HG02870 (cell line): Measurements from ENCODE around the gene FBXW10.
"Not testable (repeated sequence)": the region's sequence is repeated elsewhere in the genome, so short reads cannot be mapped to it uniquely, and the experiment has no call there.

Source experiments
- ATAC-seq: cut with Tn5 transposase; IDR thresholded peaks from one replicate; pipeline ENCODE4 v1.9.1; 2021; ENCODE audit warnings: mild to moderate bottlenecking, moderate library complexity; ENCODE audit not compliant: unreplicated experiment

The FBXW10 gene

DNA sequence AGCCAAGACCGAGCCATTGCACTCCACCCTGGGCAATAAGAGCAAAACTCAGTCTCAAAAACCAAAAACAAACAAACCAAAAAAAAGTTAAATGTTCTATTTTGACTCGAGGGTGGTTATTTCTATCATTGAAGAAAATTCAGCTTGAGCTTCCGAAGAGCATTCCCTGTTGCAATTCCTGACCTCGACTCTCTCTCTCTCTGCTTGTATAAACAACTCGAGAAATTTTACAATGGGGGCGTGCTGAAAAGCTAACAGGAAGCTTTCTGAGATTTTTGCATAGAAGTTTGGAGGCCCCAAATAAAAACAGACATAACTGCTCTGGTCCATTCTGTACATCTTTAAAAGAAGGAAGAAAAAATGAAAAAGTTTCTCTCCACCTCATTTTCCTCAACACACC lies 3.6 kb downstream of the FBXW10 start:
- ATAC-seq: not testable (repeated sequence)

DNA sequence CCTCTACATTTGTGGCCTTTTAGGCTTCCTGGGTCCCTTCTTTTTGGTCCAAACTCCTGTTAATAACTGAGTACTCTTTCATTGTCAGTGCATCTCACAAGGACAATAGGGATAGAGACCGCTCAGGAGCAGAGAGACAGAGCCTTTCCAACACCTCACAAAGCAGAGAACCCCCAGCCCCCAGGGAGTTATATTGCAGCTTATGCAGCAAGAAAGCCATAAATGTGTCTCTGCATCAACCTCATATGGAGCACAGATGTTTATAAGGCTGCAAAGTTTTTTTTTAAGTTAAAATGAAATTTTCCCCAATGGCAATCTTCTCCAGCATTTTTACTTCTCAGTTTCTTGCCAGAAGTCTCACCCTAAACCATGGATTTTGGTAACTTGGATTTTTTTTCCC lies 6.4 kb downstream of the FBXW10 start:
- ATAC-seq: not testable (repeated sequence)

GRCh38 chr17:18753829-18754409 lies 10.1 kb downstream of the FBXW10 start:
- not testable (repeated sequence) for ATAC-seq

GRCh38 chr17:18755969-18756368 lies 12.1 kb downstream of the FBXW10 start:
- not testable (repeated sequence) for ATAC-seq

- ATAC-seq: not testable (repeated sequence)
These were observed 13.7 kb downstream of the FBXW10 start for GRCh38 chr17:18757368-18758044.

DNA sequence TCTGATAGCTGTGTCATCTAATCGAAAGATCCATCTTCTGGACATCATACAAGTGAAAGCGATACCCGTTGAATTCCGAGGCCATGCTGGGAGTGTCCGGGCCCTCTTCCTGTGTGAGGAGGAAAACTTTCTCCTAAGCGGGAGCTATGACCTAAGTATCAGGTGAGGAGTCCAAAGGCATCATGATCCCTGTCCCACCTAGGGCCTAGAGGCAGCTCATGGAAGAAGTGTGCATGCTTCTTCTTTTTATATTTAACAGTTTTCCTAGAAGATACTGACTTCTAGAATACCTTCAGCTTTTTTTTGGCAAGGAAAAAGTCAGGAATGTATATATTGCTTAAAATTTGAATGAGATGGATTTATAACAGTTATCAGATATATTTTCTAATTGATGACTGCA lies 14.5 kb downstream of the FBXW10 start:
- not testable (repeated sequence) for ATAC-seq

DNA sequence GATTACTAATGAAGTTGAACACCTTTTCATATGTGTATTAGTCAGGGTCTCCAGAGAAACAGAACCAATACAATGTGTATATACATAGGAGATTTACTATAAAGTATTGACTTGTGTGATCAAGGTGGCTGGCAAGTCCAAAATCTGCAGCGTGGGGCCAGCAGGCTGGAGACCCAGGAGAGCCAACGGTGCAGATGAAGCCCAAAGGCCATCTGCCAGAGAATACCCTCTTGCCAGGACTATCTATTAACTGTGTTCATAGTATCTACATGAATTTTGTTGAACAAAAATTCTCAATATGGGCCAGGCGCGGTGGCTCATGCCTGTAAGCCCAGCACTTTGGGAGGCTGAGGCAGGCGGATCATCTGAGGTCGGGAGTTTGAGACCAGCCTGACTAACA lies 16.4 kb downstream of the FBXW10 start:
- ATAC-seq: not testable (repeated sequence)

GRCh38 chr17:18770572-18770971 lies 26.7 kb downstream of the FBXW10 start:
- ATAC-seq: not testable (repeated sequence)

DNA sequence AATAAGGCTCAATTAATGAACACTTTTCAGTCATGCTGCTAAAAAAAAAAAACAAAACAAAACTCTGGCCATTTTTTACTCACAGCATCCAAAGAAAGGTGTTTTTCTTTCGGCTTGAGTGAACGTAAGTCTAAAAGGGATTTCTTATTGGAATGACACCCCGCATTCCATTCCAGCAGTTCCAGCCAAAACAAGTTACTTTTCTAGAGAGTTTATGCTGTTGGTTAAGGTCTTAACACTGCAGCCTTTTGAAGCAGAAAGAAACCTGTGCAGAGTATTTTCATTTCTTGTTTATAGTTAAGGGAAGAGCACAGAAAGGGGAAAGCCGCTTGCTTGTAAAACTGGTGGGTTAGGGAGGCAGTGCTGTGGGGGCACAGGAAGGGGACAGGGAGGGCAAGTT lies 27.2 kb downstream of the FBXW10 start:
- not testable (repeated sequence) for ATAC-seq

GRCh38 chr17:18772471-18772870 lies 28.6 kb downstream of the FBXW10 start:
- no peak for ATAC-seq

- ATAC-seq: peak; percentile 96
These were observed 37.3 kb downstream of the FBXW10 start, which contains the start of gene TVP23B for GRCh38 chr17:18780991-18781718. Gene TVP23B (plus strand): TSS chr17:18781183. CDS start chr17:18781294, 111 bp downstream.

GRCh38 chr17:18781805-18782204 lies 38.0 kb downstream of the FBXW10 start:
- ATAC-seq: not testable (repeated sequence)

DNA sequence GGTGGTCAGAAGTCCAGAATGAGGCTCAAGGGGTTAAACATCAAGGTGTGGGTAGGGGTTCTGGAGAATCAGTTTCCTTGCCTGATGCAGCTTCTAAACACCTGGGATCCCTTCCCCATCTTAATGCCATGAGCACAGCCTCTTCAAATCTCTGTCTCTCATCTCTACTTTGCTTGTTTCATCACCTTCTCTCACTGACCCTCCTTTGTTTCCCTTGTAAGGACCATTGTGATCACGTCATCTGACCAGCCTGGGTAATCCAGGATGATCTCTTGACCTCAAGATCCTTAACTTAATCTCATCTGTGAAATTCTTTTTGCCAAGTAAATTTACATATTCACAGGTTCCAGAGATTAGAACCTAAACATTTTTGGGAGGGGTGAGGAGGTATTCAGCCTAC lies 42.1 kb downstream of the FBXW10 start:
- ATAC-seq: not testable (repeated sequence)

DNA sequence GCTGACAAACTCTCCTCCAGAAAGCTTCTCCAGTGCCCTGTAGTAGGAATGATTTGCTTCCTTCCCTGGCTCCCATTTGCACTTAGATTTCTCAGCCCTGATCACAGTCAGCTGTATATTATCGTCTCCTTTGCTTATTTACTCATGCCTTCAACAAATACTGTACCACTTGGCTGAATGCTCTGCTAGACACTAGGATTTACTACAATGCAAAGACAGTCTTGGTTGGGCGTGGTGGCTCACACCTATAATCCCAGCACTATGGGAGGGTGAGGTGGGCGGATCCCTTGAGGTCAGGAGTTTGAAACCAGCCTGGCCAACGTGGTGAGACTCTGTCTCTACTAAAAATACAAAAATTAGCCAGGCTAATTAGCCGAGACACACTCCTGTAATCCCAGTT lies 43.0 kb downstream of the FBXW10 start:
- ATAC-seq: not testable (repeated sequence)

GRCh38 chr17:18791402-18791801 lies 47.5 kb downstream of the FBXW10 start:
- ATAC-seq: not testable (repeated sequence)

- ATAC-seq: not testable (repeated sequence)
These were observed 51.0 kb downstream of the FBXW10 start for GRCh38 chr17:18794841-18795240.

- not testable (repeated sequence) for ATAC-seq
These were observed 53.0 kb downstream of the FBXW10 start for GRCh38 chr17:18796887-18797286.

- not testable (repeated sequence) for ATAC-seq
These were observed 59.8 kb downstream of the FBXW10 start for GRCh38 chr17:18803458-18804245.

GRCh38 chr17:18815924-18816323 lies 72.1 kb downstream of the FBXW10 start:
- not testable (repeated sequence) for ATAC-seq

DNA sequence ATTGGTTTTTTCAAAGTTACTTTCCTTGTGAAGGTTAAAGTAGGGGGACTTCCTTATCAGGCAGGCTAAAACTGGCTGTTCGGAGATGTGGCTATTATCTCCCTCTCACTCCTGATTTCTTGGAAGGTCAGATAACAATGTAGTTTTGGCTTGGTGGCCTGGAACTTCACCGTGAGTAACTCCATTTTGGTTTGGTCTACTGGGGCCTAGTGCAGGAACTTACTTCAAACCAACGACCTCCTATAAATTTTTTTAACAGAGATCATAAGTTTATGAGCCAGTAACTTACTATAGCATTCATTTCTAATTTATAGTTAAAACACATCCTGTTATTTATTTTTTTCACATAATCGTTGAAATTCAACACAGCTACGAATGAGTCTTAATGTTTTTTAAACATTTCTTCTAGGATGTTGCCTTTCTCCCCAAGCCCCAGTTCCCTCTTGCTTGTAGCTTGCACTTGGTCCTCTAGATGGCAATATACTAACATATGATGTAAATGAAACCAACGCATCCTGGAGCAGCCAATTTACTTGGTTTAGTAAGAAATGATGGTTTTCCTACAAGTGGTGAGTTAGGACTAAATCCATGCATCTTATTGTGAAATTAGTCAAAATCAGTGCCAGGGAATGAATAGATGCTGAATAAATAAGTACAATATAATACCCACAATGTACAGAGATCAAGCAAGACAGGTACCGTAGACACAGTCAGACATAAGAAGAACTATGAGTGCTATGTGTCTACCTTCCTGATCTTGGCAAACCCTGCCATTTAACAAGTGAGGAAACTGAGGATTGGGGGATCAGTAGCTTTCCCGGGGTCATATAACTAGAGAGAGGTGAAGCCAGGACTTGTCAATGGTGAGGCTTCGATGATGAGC lies 72.9 kb downstream of the FBXW10 start:
- not testable (repeated sequence) for ATAC-seq
